K562 treated with DMSO at 1 percent for 48 hours (cell line): ENCODE data around the gene JADE3. TPM values are rescaled to one million over a fixed set of nuclear protein-coding genes. Genes with fewer than 3 reads are reported as not detected.

Source experiments
- total RNA-seq: library from RNA; unstranded; fragments of 300-600 nt; gene quantifications from 2 replicates; pipeline ENCODE4 v1.2.3, GENCODE V29; 2022; ENCODE audit warnings: low replicate concordance; ENCODE audit errors: extremely low read depth

Gene JADE3
- total RNA-seq, result not detected in 2 replicates

DNA sequence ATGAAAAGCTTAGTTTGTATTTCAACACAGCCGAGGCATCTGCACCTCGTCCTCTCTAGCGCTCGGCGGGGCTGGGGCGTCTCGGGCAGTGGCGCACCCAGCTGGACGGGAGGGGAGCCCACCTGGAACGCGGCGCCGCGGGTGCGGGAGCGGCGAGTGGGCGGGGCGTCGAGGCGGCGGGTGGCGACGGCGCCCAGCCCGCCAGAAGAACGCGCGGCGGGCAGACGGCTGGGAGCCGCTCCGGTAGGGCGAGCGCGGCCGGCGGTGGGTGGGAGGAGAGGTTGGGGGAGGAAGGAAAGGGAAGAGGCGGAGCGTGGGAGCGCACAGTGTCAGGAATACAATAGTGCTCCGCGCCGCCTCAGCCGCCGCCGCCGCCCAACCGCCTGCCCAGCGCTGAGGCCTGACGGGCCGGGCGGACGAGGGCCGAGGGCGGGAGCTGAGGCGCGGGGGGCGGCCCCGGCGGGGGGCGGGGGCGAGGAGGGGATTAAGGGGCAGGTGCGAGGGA, at the start of gene JADE3:
JADE3 (plus strand) TSS at position 324 of the 505 bp plus-strand sequence. CDS start 72,474 bp downstream, outside the sequence.

DNA sequence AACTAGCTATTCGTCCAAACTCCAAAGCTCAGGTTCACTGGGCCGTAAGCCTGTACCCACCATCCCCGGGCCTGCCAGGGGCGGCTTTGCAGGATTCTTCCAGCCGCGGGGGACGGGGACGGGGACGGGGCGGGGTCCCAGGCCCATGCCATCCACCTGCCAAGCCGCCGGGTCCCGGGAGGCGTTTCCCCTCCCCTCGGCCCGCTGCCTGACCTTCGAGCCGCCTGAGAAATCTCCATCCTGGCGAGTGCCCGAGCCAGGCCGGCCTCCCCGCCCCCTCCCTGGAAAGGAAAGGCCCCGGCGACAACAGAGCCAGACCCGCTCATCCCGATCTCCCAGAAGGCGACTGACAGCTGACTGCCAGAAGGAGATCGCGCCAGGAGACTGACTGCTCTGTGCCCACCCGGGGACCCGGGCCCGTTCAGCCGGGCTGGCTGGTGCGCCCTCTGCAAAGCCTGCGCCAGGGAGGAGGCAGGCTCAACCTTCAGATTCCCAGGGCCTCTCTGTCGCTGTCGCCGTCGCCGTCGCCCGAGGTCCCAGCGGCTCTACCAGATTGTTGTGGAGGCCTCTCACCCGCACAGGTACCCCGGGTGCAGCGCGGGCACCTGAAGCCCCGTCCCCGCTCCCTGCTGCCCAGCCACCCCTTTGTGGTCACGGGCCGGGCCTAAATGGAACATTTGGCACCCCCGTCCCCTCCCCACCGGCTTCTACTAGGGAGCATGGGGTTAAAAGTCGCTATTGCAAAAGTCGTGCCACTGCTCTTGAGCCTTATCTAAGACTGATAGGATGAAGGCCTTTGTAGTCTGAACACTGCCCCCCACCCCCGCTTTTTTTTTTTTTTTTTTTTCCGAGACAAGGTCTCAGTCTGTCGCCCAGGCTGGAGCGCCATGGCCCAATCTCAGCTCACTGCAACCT, 166.2 kb downstream of the JADE3 start, which contains the start of gene RGN:
RGN (plus strand) TSS at position 315 of the 915 bp plus-strand sequence. CDS start 2,702 bp downstream, outside the sequence.

Other genes with a start within 250 kb of the JADE3 start
- gene SLC9A7, start 153.3 kb upstream of the JADE3 start, total RNA-seq, result not detected in 2 replicates
- not detected in 2 replicates for gene RP2, start 75.4 kb upstream of the JADE3 start, total RNA-seq
- not detected in 2 replicates for gene RGN, start 166.0 kb downstream of the JADE3 start, total RNA-seq
- gene NDUFB11, start 232.3 kb downstream of the JADE3 start, total RNA-seq, result not detected in 2 replicates
- gene RBM10, start 232.8 kb downstream of the JADE3 start, total RNA-seq, result not detected in 2 replicates